Left cardiac atrium (tissue), 4 donors: ENCODE measurements around the gene LAMC3. TPM values are rescaled to one million over a fixed set of nuclear protein-coding genes. Genes with fewer than 3 reads are reported as not detected.

Experiments
- ATAC-seq, 2 donors: fragments of 200-7000 bp; cut with Tn5 transposase; one replicate each; pipeline ENCODE4 v1.9.1; 2020; ENCODE audit warnings: mild to moderate bottlenecking in 2 of 2, moderate library complexity in 2 of 2
- DNase-seq: peaks from one replicate; pipeline ENCODE4 v3.0.0-alpha.2; 2020
- intact Hi-C, 2 donors: fragments of 100-400 bp; cut with DNase I; formaldehyde crosslinking; loops; one replicate each; pipeline versions ENCODE4 v1.14.1 to v1.15.1; 2022 to 2023
- total RNA-seq, 2 donors: library from RNA; stranded (reverse); fragmentation: NEBNext Ultra II Directional; extraction: Animal tissue kit (Norgen Biotek cat#: 25700); gene quantifications; one replicate each; pipeline ENCODE4 v1.2.1, GENCODE V29; 2021
- donor health status: DM: no; HTN: yes; CAD: no.
- donor health status: DM: no; HTN: yes; CAD: no; lungs with severe emphysema.
- donor health status: DM: yes; HTN: yes; CAD: no.
- donor health status: Dilated cardiomyopathy.

The LAMC3 gene
- total RNA-seq, 2 donors from 2014 or later = 0.29 to 1.1 TPM

GRCh38 chr9:131082774-131083512, 74.0 kb downstream of the LAMC3 start:
- DNase-seq (no peak), ATAC-seq (no peak)
- intact Hi-C loops = no loop called here

GRCh38 chr9:131084661-131085369, 75.8 kb downstream of the LAMC3 start:
- intact Hi-C loops = no loop called here
- ATAC-seq = no peak
- DNase-seq = no peak

GRCh38 chr9:131085370-131086122, 76.6 kb downstream of the LAMC3 start:
- intact Hi-C loops = no loop called here

GRCh38 chr9:131087354-131087893, 78.5 kb downstream of the LAMC3 start:
- DNase-seq = no peak
- intact Hi-C loops = no loop called here
- no peak for ATAC-seq

More at GRCh38 chr9:131085370-131086122, 76.6 kb downstream of the LAMC3 start:
- DNase-seq (no peak), ATAC-seq (no peak)

GRCh38 chr9:131090025-131090787, 81.2 kb downstream of the LAMC3 start:
- intact Hi-C loops = no loop called here
- no peak for ATAC-seq
- DNase-seq = no peak

- DNase-seq = no peak
- ATAC-seq = no peak
- intact Hi-C loops = no loop called here
These were observed 82.5 kb downstream of the LAMC3 start for GRCh38 chr9:131091352-131091992.

- intact Hi-C loops = no loop called here
- no peak for DNase-seq
- no peak for ATAC-seq
These were observed 83.1 kb downstream of the LAMC3 start for GRCh38 chr9:131092030-131092429.

- ATAC-seq (no peak), DNase-seq (no peak)
- intact Hi-C loops = no loop called here
These were observed 83.8 kb downstream of the LAMC3 start for GRCh38 chr9:131092548-131093440.

- no peak for ATAC-seq
- intact Hi-C loops = no loop called here
- no peak for DNase-seq
These were observed 85.0 kb downstream of the LAMC3 start for GRCh38 chr9:131094015-131094414.

GRCh38 chr9:131094622-131095021, 85.6 kb downstream of the LAMC3 start:
- intact Hi-C loops = no loop called here
- ATAC-seq (peak in 1 of 2 donors; percentile 52), DNase-seq (peak; percentile 54)

GRCh38 chr9:131095666-131096268, 86.8 kb downstream of the LAMC3 start:
- intact Hi-C loops = no loop called here
- DNase-seq (no peak), ATAC-seq (no peak)

- DNase-seq (no peak), ATAC-seq (peak; percentile 20 to 50)
- intact Hi-C loops = no loop called here
These were observed 87.5 kb downstream of the LAMC3 start, which contains the start of gene AIF1L for GRCh38 chr9:131096269-131097125. Gene AIF1L (plus strand): TSS chr9:131096531. CDS start chr9:131096630, 99 bp downstream.

GRCh38 chr9:131097126-131097947, 88.4 kb downstream of the LAMC3 start:
- DNase-seq = no peak
- intact Hi-C loops = no loop called here
- ATAC-seq = peak in 1 of 2 donors; percentile 5

GRCh38 chr9:131097948-131098278, 88.9 kb downstream of the LAMC3 start:
- peak; percentile 39 to 62 for ATAC-seq
- intact Hi-C loops = no loop called here

GRCh38 chr9:131098391-131099101, 89.6 kb downstream of the LAMC3 start:
- intact Hi-C loops = no loop called here
- ATAC-seq (peak; percentile 21 to 24), DNase-seq (no peak)

More at GRCh38 chr9:131097948-131098278, 88.9 kb downstream of the LAMC3 start:
- no peak for DNase-seq
